Posterior vena cava (tissue), 2 donors: ENCODE results near the gene EN2. TPM values are rescaled to one million over a fixed set of nuclear protein-coding genes. Genes with fewer than 3 reads are reported as not detected.

ENCODE experiments used
- DNase-seq: peaks from one replicate; pipeline ENCODE4 v3.0.0-alpha.2; 2020; ENCODE audit warnings: low spot score
- intact Hi-C, 2 donors: fragments of 100-400 bp; cut with DNase I; formaldehyde crosslinking; loops; one replicate each; pipeline versions ENCODE4 v1.14.1 to v1.14.2; 2022 to 2023
- total RNA-seq, 2 donors: library from RNA; stranded (reverse); fragmentation: NEBNext Ultra II Directional; extraction: Animal tissue kit (Norgen Biotek cat#: 25700); gene quantifications; one replicate each; pipeline ENCODE4 v1.2.1, GENCODE V29; 2021
- donor health status: DM: yes; HTN: yes; CAD: no.
- donor health status: DM: yes; HTN: yes; CAD: no.

Gene EN2
- total RNA-seq, 2 donors from 2014 or later, result 0.14 to 0.19 TPM

- DNase-seq, result peak; percentile 75
These were observed 9.3 kb upstream of the EN2 start for GRCh38 chr7:155448632-155449007.

GRCh38 chr7:155449008-155449868, 8.7 kb upstream of the EN2 start:
- DNase-seq, result peak; percentile 66
- intact Hi-C loops, result no loop called here

More at GRCh38 chr7:155448632-155449007, 9.3 kb upstream of the EN2 start:
- intact Hi-C loops, result no loop called here

- intact Hi-C loops, result no loop called here
- peak; percentile 43 for DNase-seq
These were observed 7.9 kb upstream of the EN2 start for GRCh38 chr7:155449869-155450557.

GRCh38 chr7:155450558-155450969, 7.4 kb upstream of the EN2 start:
- peak; percentile 78 for DNase-seq
- intact Hi-C loops, result no loop called here

- intact Hi-C loops, result no loop called here
- peak; percentile 71 for DNase-seq
These were observed 6.7 kb upstream of the EN2 start for GRCh38 chr7:155450970-155451801.

- intact Hi-C loops, result no loop called here
- DNase-seq, result peak; percentile 28
These were observed 6.1 kb upstream of the EN2 start for GRCh38 chr7:155451840-155452239.

GRCh38 chr7:155452505-155453295, 5.2 kb upstream of the EN2 start:
- intact Hi-C loops, result no loop called here
- DNase-seq, result peak; percentile 58

GRCh38 chr7:155453296-155454182, 4.4 kb upstream of the EN2 start:
- DNase-seq, result peak; percentile 78

GRCh38 chr7:155454183-155455112, 3.5 kb upstream of the EN2 start:
- peak; percentile 70 for DNase-seq
- intact Hi-C loops, result no loop called here

More at GRCh38 chr7:155453296-155454182, 4.4 kb upstream of the EN2 start:
- intact Hi-C loops, result no loop called here

- intact Hi-C loops, result no loop called here
- peak; percentile 69 for DNase-seq
These were observed 2.7 kb upstream of the EN2 start for GRCh38 chr7:155455132-155455693.

- intact Hi-C loops, result no loop called here
- DNase-seq, result peak; percentile 70
These were observed 1.9 kb upstream of the EN2 start for GRCh38 chr7:155455776-155456737.

GRCh38 chr7:155456738-155457543, 988 bp upstream of the EN2 start:
- intact Hi-C loops, result no loop called here
- DNase-seq, result peak; percentile 85

GRCh38 chr7:155457544-155458110, 302 bp upstream of the EN2 start:
- no peak for DNase-seq
- intact Hi-C loops, result no loop called here
